Mononuclear cell (primary cell): ENCODE results near the gene GMPPB. TPM values are rescaled to one million over a fixed set of nuclear protein-coding genes. Genes with fewer than 3 reads are reported as not detected.
"Not testable (repeated sequence)": the region's sequence is repeated elsewhere in the genome, so short reads cannot be mapped to it uniquely, and the experiment has no call there.

Experiments
- H3K27me3 ChIP-seq: 2 replicates; pipeline ENCODE4 v1.6.0; 2011; ENCODE audit warnings: low read length, control low read depth; ENCODE audit not compliant: insufficient read depth
- H3K4me1 ChIP-seq: 2 replicates; pipeline ENCODE4 v1.5.1; 2011; ENCODE audit warnings: mild to moderate bottlenecking, low read length, control low read depth; ENCODE audit not compliant: insufficient read depth
- H3K4me3 ChIP-seq: 2 replicates; pipeline ENCODE4 v1.5.1; 2011; ENCODE audit warnings: mild to moderate bottlenecking, low read length, moderate library complexity
- H3K9me3 ChIP-seq: 2 replicates; pipeline ENCODE4 v1.5.1; 2011; ENCODE audit warnings: low read depth, mild to moderate bottlenecking, control low read depth, low read length
- total RNA-seq: library from RNA; depleted of rRNA; stranded (reverse); fragments of >200 nt; gene quantifications from one replicate; pipeline ENCODE4 v1.2.3, GENCODE V29; 2012

The GMPPB gene
- total RNA-seq, 1 donor = 13.3 TPM

DNA sequence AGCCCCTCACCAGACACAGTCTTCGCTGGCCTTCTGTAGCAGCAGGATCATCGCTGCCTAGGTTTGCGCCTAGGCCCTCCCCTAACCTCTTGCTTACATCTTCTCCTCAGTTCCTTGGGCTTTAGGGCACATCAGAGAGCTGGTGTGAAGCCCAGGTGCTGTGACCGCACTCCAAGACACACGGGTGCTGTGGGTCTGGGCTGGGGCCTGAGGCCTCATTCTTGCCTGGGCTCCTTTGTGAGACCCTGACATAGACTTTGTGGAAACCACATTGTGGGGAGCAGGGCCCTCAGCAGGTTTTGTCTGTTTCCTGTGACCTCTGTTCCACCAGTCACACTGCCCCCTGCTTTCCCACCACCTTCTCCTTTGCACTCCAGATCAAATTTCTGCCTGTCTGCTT lies 12.3 kb downstream of the GMPPB start:
- Histone ChIP-seq H3K4me3 (no peak overlapping the region), H3K9me3 (no peaks in the 10 kb centered on the region), H3K4me1 (peaks cover 9% of the 10 kb centered on the region)

DNA sequence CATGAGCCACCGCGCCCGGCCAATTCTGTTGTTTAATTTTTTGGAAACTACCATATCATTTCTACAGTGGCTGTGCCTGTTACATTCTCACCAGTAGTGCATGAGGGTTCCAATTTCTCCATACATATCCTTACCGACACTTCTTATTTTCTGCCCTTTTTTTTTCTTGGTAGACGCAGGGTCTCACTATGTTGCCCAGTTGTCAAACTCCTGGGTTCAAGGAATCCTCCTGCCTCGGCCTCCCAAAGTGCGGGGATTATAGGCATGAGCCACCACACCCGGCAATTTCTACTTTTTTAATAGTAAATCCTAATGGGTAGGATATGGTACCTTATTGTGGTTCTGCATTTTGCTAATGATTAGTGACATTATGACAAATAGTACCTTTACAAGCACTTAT lies 13.9 kb downstream of the GMPPB start:
- Histone ChIP-seq H3K4me3 (no peak overlapping the region), H3K9me3 (no peaks in the 10 kb centered on the region), H3K27me3 (no peaks in the 10 kb centered on the region), H3K4me1 (peaks cover 9% of the 10 kb centered on the region)

More for the DNA sequence above, 12.3 kb downstream of the GMPPB start:
- H3K27me3 ChIP-seq = no peaks in the 10 kb centered on the region

DNA sequence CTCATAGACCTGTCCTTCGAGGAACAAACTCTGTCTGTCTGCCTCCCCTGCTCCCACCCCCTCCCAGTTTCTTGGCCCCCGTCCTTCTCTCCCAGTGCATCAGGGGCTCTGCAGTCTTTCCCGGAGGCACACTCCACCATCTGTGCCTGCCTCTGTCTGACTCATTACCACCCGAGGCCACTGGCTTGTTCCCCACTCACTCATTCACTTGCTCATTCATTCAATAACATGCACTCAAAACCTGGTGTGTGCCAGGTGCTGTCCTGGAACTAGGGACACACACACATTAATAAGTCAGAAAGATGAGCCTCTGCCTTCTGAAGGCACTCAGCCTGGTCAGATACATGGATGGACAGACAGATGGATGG lies 16.7 kb downstream of the GMPPB start:
- H3K9me3 ChIP-seq = no peaks in the 10 kb centered on the region
- no peaks in the 10 kb centered on the region for H3K27me3 ChIP-seq
- H3K4me1 ChIP-seq = no peaks in the 10 kb centered on the region
- H3K4me3 ChIP-seq = no peak overlapping the region

GRCh38 chr3:49706456-49707112 lies 17.2 kb downstream of the GMPPB start:
- Histone ChIP-seq H3K27me3 (no peaks in the 10 kb centered on the region), H3K4me3 (no peak overlapping the region), H3K9me3 (no peaks in the 10 kb centered on the region), H3K4me1 (no peaks in the 10 kb centered on the region)

DNA sequence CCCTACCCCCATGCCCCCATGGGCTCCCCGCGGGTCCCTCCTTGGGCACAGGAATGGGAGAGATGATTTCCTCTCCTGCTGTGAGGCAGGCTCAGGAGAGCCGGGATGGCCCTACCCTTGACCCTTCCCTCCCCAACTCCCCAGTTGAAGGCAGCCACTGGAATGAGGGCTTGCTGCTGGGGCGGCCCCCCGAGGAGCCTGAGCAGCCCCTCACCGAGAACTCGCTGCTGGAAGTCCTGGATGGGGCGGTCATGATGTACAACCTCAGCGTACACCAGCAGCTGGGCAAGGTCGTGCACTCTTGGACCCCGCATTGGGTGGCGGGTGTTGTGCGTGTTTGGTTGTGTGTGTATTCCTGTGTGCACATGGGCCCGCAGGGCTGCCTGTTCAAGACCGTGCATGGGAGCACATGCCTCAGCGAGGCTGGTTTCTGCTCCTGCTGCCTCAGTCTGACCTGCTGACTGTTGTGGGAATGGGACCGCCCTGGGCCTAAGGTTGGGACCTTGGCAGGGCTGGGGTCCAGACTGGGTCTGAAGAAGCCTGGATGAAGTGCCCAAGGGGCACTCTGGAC lies 18.3 kb downstream of the GMPPB start:
- no peak overlapping the region for H3K4me3 ChIP-seq
- no peaks in the 10 kb centered on the region for H3K27me3 ChIP-seq
- H3K9me3 ChIP-seq = no peaks in the 10 kb centered on the region
- no peaks in the 10 kb centered on the region for H3K4me1 ChIP-seq

GRCh38 chr3:49704629-49705028 lies 19.1 kb downstream of the GMPPB start:
- H3K9me3 ChIP-seq = no peaks in the 10 kb centered on the region
- no peaks in the 10 kb centered on the region for H3K4me1 ChIP-seq
- no peaks in the 10 kb centered on the region for H3K27me3 ChIP-seq
- no peak overlapping the region for H3K4me3 ChIP-seq

DNA sequence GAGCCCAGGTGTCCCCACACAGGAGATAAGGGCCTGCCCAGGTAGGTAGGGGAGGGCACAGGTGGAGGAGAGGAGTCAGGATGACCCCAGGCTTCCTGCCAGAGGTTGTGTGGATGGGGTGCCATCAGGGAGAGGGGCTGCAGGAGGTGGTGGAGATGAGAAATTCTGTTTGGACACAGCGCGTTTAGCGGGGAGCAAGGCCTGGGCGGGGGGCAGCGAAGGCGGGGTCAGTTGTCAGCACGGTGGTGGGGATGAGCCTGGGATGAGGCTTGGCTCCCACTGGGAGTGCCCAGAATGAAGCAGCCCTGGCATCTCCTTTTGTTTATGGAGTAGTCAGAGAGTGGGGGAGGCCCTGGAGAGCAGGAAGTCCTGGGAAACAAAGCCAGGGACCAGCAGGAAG lies 19.8 kb downstream of the GMPPB start:
- no peak overlapping the region for H3K4me3 ChIP-seq
- no peaks in the 10 kb centered on the region for H3K9me3 ChIP-seq
- H3K4me1 ChIP-seq = no peaks in the 10 kb centered on the region
- no peaks in the 10 kb centered on the region for H3K27me3 ChIP-seq

- H3K9me3 ChIP-seq = no peaks in the 10 kb centered on the region
- H3K27me3 ChIP-seq = no peaks in the 10 kb centered on the region
- H3K4me1 ChIP-seq = no peaks in the 10 kb centered on the region
- no peak overlapping the region for H3K4me3 ChIP-seq
Measured at GRCh38 chr3:49703443-49703927, 20.3 kb downstream of the GMPPB start.

GRCh38 chr3:49702672-49703071 lies 21.1 kb downstream of the GMPPB start:
- Histone ChIP-seq H3K4me3 (no peak overlapping the region), H3K27me3 (no peaks in the 10 kb centered on the region), H3K4me1 (no peaks in the 10 kb centered on the region), H3K9me3 (no peaks in the 10 kb centered on the region)

DNA sequence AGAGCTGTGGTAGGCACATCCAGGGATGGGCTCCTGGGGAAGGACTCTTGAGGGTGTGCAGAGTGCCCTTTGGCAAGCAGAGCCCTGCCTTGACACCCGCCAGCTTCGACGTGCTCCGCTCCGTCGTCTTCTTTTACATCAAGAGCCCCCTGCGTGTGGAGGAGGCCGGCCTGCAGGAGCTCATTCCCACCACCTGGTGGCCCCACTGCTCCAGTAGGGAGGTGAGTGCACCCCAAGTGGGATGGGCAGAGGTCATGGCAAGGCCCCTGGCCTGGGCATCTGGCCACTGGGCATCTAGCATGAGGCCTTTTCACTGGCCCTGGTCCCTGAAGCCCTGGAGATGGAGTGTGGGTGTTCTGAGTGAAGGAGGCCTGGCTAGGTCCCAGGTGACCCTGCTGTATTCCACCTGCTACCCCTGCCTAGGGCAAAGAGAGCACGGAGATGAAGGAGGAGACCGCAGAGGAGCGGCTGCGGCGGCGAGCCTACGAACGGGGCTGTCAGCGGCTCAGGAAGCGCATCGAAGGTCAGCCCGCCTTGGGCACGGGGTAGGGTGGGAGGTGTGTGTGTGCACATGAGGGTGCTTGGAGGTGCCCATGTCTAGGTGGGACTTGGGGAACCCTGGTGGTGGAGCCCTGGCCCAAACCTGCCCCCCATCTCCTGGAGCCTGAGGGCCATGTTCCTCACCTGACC lies 22.2 kb downstream of the GMPPB start:
- Histone ChIP-seq H3K4me1 (no peaks in the 10 kb centered on the region), H3K4me3 (no peak overlapping the region), H3K27me3 (no peaks in the 10 kb centered on the region), H3K9me3 (no peaks in the 10 kb centered on the region)

- Histone ChIP-seq H3K9me3 (no peaks in the 10 kb centered on the region), H3K27me3 (no peaks in the 10 kb centered on the region), H3K4me3 (no peak overlapping the region), H3K4me1 (no peaks in the 10 kb centered on the region)
Measured at GRCh38 chr3:49700453-49701128, 23.2 kb downstream of the GMPPB start.

GRCh38 chr3:49700014-49700413 lies 23.7 kb downstream of the GMPPB start:
- Histone ChIP-seq H3K27me3 (no peaks in the 10 kb centered on the region), H3K4me1 (no peaks in the 10 kb centered on the region), H3K9me3 (no peaks in the 10 kb centered on the region), H3K4me3 (no peak overlapping the region)

- H3K4me3 ChIP-seq = no peak overlapping the region
- no peaks in the 10 kb centered on the region for H3K9me3 ChIP-seq
- H3K27me3 ChIP-seq = no peaks in the 10 kb centered on the region
- H3K4me1 ChIP-seq = no peaks in the 10 kb centered on the region
Measured at GRCh38 chr3:49699281-49699979, 24.3 kb downstream of the GMPPB start.

DNA sequence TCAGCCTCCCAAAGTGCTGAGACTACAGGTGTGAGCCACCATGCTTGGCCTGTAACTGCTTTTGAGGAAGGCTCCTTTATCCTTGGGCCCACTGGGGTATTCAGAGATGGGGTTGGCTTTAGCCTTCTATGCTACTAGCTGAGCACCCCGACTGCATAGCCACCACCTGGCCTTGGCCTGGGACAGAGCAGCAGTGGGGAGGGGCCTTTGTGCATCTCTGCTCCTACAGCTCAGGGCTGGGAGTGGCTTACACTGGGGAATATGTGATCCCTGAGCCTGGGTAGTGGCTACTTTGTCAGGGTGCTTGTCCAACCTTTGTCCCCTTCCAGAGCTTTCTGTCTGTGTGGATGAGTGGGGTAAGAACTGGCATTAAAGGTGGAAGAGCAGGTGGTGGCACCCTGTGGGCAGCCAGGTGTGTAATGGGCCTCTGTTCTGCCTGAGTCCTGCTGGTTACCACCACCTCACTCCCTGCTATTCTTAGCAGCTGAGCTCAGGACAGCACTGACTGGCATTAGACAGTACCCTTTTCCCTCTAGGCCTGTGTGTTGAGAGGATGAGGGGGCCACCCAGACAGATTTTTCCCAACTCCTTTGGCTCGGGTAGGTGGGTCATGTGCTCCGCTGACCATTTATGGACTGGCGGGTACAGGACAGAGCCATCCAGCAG lies 28.3 kb downstream of the GMPPB start:
- not testable (repeated sequence) for H3K9me3 ChIP-seq, H3K27me3 ChIP-seq

More for the DNA sequence above, 28.3 kb downstream of the GMPPB start:
- H3K4me3 ChIP-seq = not testable (repeated sequence)
- peaks cover 12% of the 10 kb centered on the region for H3K4me1 ChIP-seq
